Measurements from ENCODE around the gene SYTL3. TPM values are rescaled to one million over a fixed set of nuclear protein-coding genes. Genes with fewer than 3 reads are reported as not detected.

SYTL3 gene
- polyA plus RNA-seq, 1 of the 3 experiments (the other 2 are of a cell fraction): 2.3 TPM

DNA sequence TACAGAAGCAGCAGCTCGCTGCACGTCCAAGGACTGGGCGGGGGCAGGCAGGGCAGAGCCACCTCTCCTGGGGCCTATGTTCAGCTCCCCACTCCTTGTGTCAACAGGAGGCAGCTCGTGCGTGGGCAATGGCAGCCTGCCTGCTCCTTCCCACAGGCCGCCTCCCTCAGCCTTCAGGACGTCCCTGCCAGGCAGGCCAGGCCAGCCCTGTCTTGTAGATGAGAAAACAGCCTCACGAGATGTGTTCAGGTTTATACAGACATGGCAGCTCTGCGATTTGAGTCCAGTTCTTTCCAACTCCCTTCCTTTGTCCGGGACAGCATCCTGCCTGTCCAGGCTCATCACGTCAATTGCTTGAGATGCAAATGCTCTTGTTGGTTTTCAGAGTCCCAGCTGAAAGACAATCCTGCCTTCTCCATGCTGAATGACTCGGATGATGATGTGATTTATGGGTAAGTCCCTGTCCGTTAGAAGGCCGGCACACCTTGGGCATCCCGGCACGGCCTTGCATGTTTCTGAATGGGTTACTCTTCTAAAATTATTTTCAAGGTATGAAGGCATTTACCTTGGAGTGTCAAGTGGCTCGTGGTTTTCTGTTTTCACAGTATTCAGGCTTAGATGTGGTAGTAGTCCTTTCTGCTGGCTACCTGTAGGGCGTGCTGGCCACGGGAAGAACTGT is 18.8 kb upstream of the SYTL3 start:
- Histone ChIP-seq H4K20me1 (ENCODE audit: insufficient read depth) (no peaks in the 10 kb centered on the region), H3K36me3 (replicated peaks in 1 of 2; ENCODE audit: control insufficient read depth in 1 of 2, insufficient read depth in 2 of 2, low read length in 1 of 2) (peaks cover 27 to 43% of the 10 kb centered on the region in 2 experiments), H3K9ac (no peak overlapping the region), H3F3A (replicated peaks; ENCODE audit: insufficient read depth) (peaks cover 39% of the 10 kb centered on the region), H3K27ac (ENCODE audit: low read depth in 2 of 2, low read length in 1 of 2) (peak overlapping the region in 1 of 2 experiments; percentile 79; a peak in 3 of 4 replicates), H3K4me1 (ENCODE audit: control insufficient read depth in 1 of 2, insufficient read depth in 2 of 2, low read depth in 1 of 2, low read length in 1 of 2) (peaks cover 22% of the 10 kb centered on the region in 2 experiments; a peak in 3 of 4 replicates), H2AFZ (ENCODE audit: low read depth) (no peak overlapping the region), H3K9me3 (no peaks in the 10 kb centered on the region), H3K4me3 (ENCODE audit: low read depth in 2 of 2, low read length in 1 of 2) (no peak overlapping the region), H3K9me2 (no peaks in the 10 kb centered on the region), H3K27me3 (ENCODE audit: insufficient read depth) (no peaks in the 10 kb centered on the region), H3K79me2 (ENCODE audit: insufficient read depth) (peaks cover 4% of the 10 kb centered on the region; the same call in 1 of the 2 replicates), H3K4me2 (peak overlapping the region; percentile 37; the same call in 1 of the 2 replicates)
- POLR2A ChIA-PET: interaction anchor here (0.5 to 1.1 kb wide), 2 partner anchors 13 to 72 kb away, joined by 3 read pairs; partner anchors contain the start of gene DYNLT1
- CTCF ChIA-PET: interaction anchor here (0.5 kb wide), 1 partner anchor 304 kb away, joined by 4 read pairs; no protein-coding TSS in a partner anchor
- no peak for DNase-seq
- TF ChIP-seq TEAD4 (IDR thresholded peaks at IDR 0.05; ENCODE audit: borderline replicate concordance, insufficient read depth) (no peak), ELF1 (IDR thresholded peaks at IDR 0.05) (no peak), POLR2AphosphoS5 (IDR thresholded peaks at IDR 0.05; ENCODE audit: low read depth, low read length) (no peak), FOSL2 (IDR thresholded peaks at IDR 0.05; ENCODE audit: borderline replicate concordance, low read depth) (no peak), NRF1 (IDR thresholded peaks at IDR 0.05; ENCODE audit: low read depth, low read length) (no peak), YY1 (IDR thresholded peaks at IDR 0.05; ENCODE audit: low read depth) (no peak), GABPA (IDR thresholded peaks at IDR 0.05; ENCODE audit: low read depth) (no peak), EP300 (IDR thresholded peaks at IDR 0.05; ENCODE audit: borderline replicate concordance in 1 of 2, low read depth in 1 of 2, low read length in 1 of 2) (no peak), JUND (IDR thresholded peaks at IDR 0.05) (no peak), NFIC (IDR thresholded peaks at IDR 0.05; ENCODE audit: borderline replicate concordance) (no peak), TAF1 (IDR thresholded peaks at IDR 0.05; ENCODE audit: borderline replicate concordance, low read depth, low read length) (no peak)
- TF ChIP-seq, protein P1, sequence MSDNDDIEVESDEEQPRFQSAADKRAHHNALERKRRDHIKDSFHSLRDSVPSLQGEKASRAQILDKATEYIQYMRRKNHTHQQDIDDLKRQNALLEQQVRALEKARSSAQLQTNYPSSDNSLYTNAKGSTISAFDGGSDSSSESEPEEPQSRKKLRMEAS (IDR thresholded peaks at IDR 0.05; ENCODE audit: low read depth): no peak
- TF ChIP-seq, protein P2, sequence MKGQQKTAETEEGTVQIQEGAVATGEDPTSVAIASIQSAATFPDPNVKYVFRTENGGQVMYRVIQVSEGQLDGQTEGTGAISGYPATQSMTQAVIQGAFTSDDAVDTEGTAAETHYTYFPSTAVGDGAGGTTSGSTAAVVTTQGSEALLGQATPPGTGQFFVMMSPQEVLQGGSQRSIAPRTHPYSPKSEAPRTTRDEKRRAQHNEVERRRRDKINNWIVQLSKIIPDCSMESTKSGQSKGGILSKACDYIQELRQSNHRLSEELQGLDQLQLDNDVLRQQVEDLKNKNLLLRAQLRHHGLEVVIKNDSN (IDR thresholded peaks at IDR 0.05; ENCODE audit: borderline replicate concordance, low read depth): no peak
- TF ChIP-seq, protein P3, sequence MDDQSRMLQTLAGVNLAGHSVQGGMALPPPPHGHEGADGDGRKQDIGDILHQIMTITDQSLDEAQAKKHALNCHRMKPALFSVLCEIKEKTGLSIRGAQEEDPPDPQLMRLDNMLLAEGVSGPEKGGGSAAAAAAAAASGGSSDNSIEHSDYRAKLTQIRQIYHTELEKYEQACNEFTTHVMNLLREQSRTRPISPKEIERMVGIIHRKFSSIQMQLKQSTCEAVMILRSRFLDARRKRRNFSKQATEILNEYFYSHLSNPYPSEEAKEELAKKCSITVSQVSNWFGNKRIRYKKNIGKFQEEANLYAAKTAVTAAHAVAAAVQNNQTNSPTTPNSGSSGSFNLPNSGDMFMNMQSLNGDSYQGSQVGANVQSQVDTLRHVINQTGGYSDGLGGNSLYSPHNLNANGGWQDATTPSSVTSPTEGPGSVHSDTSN (IDR thresholded peaks at IDR 0.05): no peak
- WGBS (ENCODE audit: low lambda C conversion rate): 90% methylated on average over 12 of the region's 19 CpGs
